HepG2 (cell line): ENCODE measurements around the gene PPP1R9B. TPM values are rescaled to one million over a fixed set of nuclear protein-coding genes. Genes with fewer than 3 reads are reported as not detected.
A peak's percentile ranks its signal among the peaks of the same experiment; 100 is the strongest.

Experiments used
- AKAP8 ChIP-seq: sonication (generic); formaldehyde crosslinking; IDR thresholded peaks from 2 replicates; pipeline ENCODE4 v1.5.1; 2020; ENCODE audit warnings: mild to moderate bottlenecking, missing genetic modification reagents
- ATF7 ChIP-seq, 2 experiments: fragments of 450-650 bp in 1 of 2; sonication (generic) in 1 of 2; formaldehyde crosslinking in 1 of 2; IDR thresholded peaks; 2 replicates each; pipeline versions ENCODE4 v1.4.0 to v1.6.1; 2016 to 2020; ENCODE audit warnings: antibody characterized with exemption in 1 of 2, mild to moderate bottlenecking in 1 of 2, missing genetic modification reagents in 1 of 2
- CBFB ChIP-seq: sonication (generic); formaldehyde crosslinking; IDR thresholded peaks from 2 replicates; pipeline ENCODE4 v1.4.0; 2020; ENCODE audit warnings: missing genetic modification reagents
- CCDC6 ChIP-seq: sonication (generic); formaldehyde crosslinking; IDR thresholded peaks from 2 replicates; pipeline ENCODE4 v1.8.1; 2022; ENCODE audit warnings: mild to moderate bottlenecking, missing genetic modification reagents, moderate library complexity
- IKZF4 ChIP-seq: sonication (generic); formaldehyde crosslinking; IDR thresholded peaks from 2 replicates; pipeline ENCODE4 v1.5.1; 2020; ENCODE audit warnings: borderline replicate concordance, mild to moderate bottlenecking, low read depth, missing genetic modification reagents; ENCODE audit errors: not compliant biosample characterization
- KDM5A ChIP-seq: fragments of 200-600 bp; sonication (generic); IDR thresholded peaks from 2 replicates; pipeline ENCODE4 v1.7.0; 2018; ENCODE audit warnings: antibody characterized with exemption, mild to moderate bottlenecking, low read length, borderline replicate concordance
- KIAA2018 ChIP-seq: sonication (generic); formaldehyde crosslinking; IDR thresholded peaks from 2 replicates; pipeline ENCODE4 v1.5.0; 2020; ENCODE audit warnings: mild to moderate bottlenecking, missing genetic modification reagents, borderline replicate concordance
- KLF13 ChIP-seq: sonication (generic); formaldehyde crosslinking; IDR thresholded peaks from 2 replicates; pipeline ENCODE4 v1.4.0; 2020; ENCODE audit warnings: mild to moderate bottlenecking, missing genetic modification reagents
- MIER2 ChIP-seq: IDR thresholded peaks from 2 replicates; pipeline ENCODE4 v1.6.1; 2016; ENCODE audit warnings: missing biosample characterization, missing genetic modification reagents
- SIX4 ChIP-seq: sonication (generic); formaldehyde crosslinking; IDR thresholded peaks from 2 replicates; pipeline ENCODE4 v1.4.0; 2020; ENCODE audit warnings: missing genetic modification reagents
- THYN1 ChIP-seq: sonication (generic); formaldehyde crosslinking; IDR thresholded peaks from 2 replicates; pipeline ENCODE4 v1.8.1; 2023; ENCODE audit warnings: low read depth, mild to moderate bottlenecking, moderate library complexity, missing genetic modification reagents, borderline replicate concordance
- ZNF207 ChIP-seq: fragments of 450-650 bp; IDR thresholded peaks from 2 replicates; pipeline ENCODE4 v1.6.1; 2016; ENCODE audit warnings: antibody characterized with exemption, borderline replicate concordance
- ZNF232 ChIP-seq: sonication (generic); formaldehyde crosslinking; IDR thresholded peaks from 2 replicates; pipeline ENCODE4 v1.4.0; 2020; ENCODE audit warnings: missing genetic modification reagents, borderline replicate concordance
- ZNF33B ChIP-seq: sonication (generic); formaldehyde crosslinking; IDR thresholded peaks from 2 replicates; pipeline ENCODE4 v1.5.1; 2020; ENCODE audit warnings: mild to moderate bottlenecking, missing genetic modification reagents
- ZNF629 ChIP-seq: sonication (generic); formaldehyde crosslinking; conservative IDR thresholded peaks from 2 replicates; pipeline ENCODE4 v1.5.0; 2020; ENCODE audit warnings: missing genetic modification reagents
- ZNF768 ChIP-seq: sonication (generic); formaldehyde crosslinking; IDR thresholded peaks from 2 replicates; pipeline ENCODE4 v1.4.0; 2020; ENCODE audit warnings: missing genetic modification reagents
- ZNF781 ChIP-seq: sonication (generic); formaldehyde crosslinking; IDR thresholded peaks from 2 replicates; pipeline ENCODE4 v1.5.1; 2020; ENCODE audit warnings: borderline replicate concordance, mild to moderate bottlenecking, missing genetic modification reagents; ENCODE audit errors: not compliant biosample characterization
- ZNF816 ChIP-seq: sonication (generic); formaldehyde crosslinking; IDR thresholded peaks from 2 replicates; pipeline ENCODE4 v1.8.0; 2022; ENCODE audit warnings: missing genetic modification reagents, mild to moderate bottlenecking, borderline replicate concordance
- polyA plus RNA-seq, 8 experiments: library from polyadenylated mRNA; depleted of rRNA in 3 of 8; stranded (reverse) in 7 of 8; unstranded in 1 of 8; fragments of >200 nt; fragmentation: Illumina TruSeq in 4 of 8; extraction: Trizol in 4 of 8; gene quantifications; 2 replicates each; pipeline versions ENCODE4 v1.2.1 to v1.2.3, GENCODE V29; 2011 to 2016; ENCODE audit warnings: low read depth in 4 of 8, missing spikeins in 1 of 8, mixed read lengths in 1 of 8; ENCODE audit not compliant: insufficient read depth in 1 of 8
- total RNA-seq, 5 experiments: library from RNA; depleted of rRNA; stranded (reverse); fragments of >200 nt; fragmentation: Illumina TruSeq; extraction: Trizol; gene quantifications; 2 replicates each; pipeline ENCODE4 v1.2.3, GENCODE V29; 2016; ENCODE audit warnings: low read depth in 1 of 5
- TF ChIP-seq, protein P1 (sequence below): sonication (generic); formaldehyde crosslinking; conservative IDR thresholded peaks from 2 replicates; pipeline ENCODE4 v1.4.0; 2020; ENCODE audit warnings: missing genetic modification reagents

Gene PPP1R9B
- total and polyA plus RNA-seq, 2 of the 13 experiments (the other 11 are each of a cell fraction or from before 2014, with no cell fraction given) = 9.4 to 15.8 TPM

DNA sequence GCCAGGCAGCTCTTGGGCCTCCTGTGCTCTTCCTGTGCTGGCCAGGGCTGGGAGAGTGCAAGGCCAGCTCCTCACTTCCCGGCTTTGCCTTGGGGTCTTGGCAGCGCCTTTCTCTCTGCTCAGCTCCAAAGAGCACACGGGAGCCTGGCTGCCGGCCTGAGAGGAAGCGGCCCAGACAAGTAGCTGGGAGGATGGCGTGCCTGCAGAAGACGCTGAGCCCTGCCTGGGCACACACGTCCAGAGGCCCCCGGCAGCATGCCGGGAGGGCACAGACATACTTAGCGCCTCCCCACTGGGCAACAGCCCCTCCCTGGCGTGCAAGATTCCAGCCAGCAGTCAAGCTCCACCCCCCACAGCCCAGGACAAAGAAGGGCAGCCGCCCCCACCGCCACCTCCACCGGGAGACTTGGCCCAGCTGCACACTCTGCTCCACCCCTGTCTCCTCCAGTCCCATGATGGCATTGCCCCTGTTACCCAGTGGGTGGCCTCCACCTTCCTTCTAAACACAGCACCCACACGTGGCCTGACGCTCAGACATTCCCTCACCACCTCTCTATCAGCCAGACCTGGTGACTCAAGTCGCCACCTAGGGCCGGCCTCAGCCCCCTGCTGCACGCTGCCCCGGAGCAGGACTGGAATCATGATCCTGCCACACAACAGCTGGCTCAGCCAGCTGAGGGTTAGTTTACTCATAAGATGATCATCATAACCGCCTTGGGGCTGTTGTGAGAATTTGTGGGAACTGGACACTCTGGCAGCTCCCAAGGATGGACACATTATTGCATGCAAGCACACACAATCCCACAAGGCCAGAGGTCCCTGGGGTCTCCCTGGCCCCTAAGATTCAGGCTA is 27.7 kb upstream of the PPP1R9B start (continued):
- TF ChIP-seq KIAA2018 (CRISPR knock-in tag) (no peak), MIER2 (CRISPR knock-in tag) (no peak), THYN1 (CRISPR knock-in tag) (no peak), CBFB (CRISPR knock-in tag) (0 out of 2 replicates have a peak, but pooled peaks have one; percentile 48), KLF13 (CRISPR knock-in tag) (no peak), SIX4 (CRISPR knock-in tag) (0 out of 2 replicates have a peak, but pooled peaks have one; percentile 49), KDM5A (no peak), AKAP8 (CRISPR knock-in tag) (no peak), CCDC6 (peak; percentile 65; the same call in 1 of the 2 replicates), IKZF4 (CRISPR knock-in tag) (no peak), ZNF33B (CRISPR knock-in tag) (peak; percentile 67; the same call in 1 of the 2 replicates), ZNF768 (peak; percentile 54; the same call in 1 of the 2 replicates), ZNF207 (no peak), ZNF816 (no peak), ZNF232 (CRISPR knock-in tag) (no peak), ATF7 (IDR thresholded peaks at IDR 0.05) (no peak), ATF7 (CRISPR knock-in tag; IDR thresholded peaks at IDR 0.05) (peak; percentile 71; the same call in 1 of the 2 replicates), ZNF629 (CRISPR knock-in tag) (no peak), ZNF781 (CRISPR knock-in tag) (no peak)
- TF ChIP-seq, protein P1, sequence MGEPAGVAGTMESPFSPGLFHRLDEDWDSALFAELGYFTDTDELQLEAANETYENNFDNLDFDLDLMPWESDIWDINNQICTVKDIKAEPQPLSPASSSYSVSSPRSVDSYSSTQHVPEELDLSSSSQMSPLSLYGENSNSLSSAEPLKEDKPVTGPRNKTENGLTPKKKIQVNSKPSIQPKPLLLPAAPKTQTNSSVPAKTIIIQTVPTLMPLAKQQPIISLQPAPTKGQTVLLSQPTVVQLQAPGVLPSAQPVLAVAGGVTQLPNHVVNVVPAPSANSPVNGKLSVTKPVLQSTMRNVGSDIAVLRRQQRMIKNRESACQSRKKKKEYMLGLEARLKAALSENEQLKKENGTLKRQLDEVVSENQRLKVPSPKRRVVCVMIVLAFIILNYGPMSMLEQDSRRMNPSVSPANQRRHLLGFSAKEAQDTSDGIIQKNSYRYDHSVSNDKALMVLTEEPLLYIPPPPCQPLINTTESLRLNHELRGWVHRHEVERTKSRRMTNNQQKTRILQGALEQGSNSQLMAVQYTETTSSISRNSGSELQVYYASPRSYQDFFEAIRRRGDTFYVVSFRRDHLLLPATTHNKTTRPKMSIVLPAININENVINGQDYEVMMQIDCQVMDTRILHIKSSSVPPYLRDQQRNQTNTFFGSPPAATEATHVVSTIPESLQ = no peak
